Osteoblast (primary cell): ENCODE data around the gene HCN2. TPM values are rescaled to one million over a fixed set of nuclear protein-coding genes. Genes with fewer than 3 reads are reported as not detected.

Source experiments
- DNase-seq: peaks from one replicate; pipeline ENCODE4 v3.0.0; 2011; ENCODE audit warnings: low spot score, mixed read lengths; ENCODE audit not compliant: insufficient read length; ENCODE audit errors: missing footprints
- H2AFZ ChIP-seq: 2 replicates; pipeline ENCODE4 v1.6.0; 2011; ENCODE audit warnings: mild to moderate bottlenecking, low read length
- H3K27ac ChIP-seq: 2 replicates; pipeline ENCODE4 v1.5.1; 2011; ENCODE audit warnings: mild to moderate bottlenecking, low read depth, low read length, moderate library complexity
- H3K27me3 ChIP-seq: 2 replicates; pipeline ENCODE4 v1.6.0; 2012; ENCODE audit warnings: mild to moderate bottlenecking, control low read depth, inconsistent platforms, low read length, moderate library complexity; ENCODE audit not compliant: insufficient read depth
- H3K36me3 ChIP-seq: 2 replicates; pipeline ENCODE4 v1.5.1; 2011; ENCODE audit warnings: mild to moderate bottlenecking, low read length, control low read depth, moderate library complexity; ENCODE audit not compliant: insufficient read depth
- H3K4me1 ChIP-seq: 2 replicates; pipeline ENCODE4 v1.5.1; 2011; ENCODE audit warnings: mild to moderate bottlenecking, low read length, control low read depth, moderate library complexity; ENCODE audit not compliant: insufficient read depth
- H3K4me2 ChIP-seq: 2 replicates; pipeline ENCODE4 v1.6.0; 2011; ENCODE audit warnings: mild to moderate bottlenecking, low read length; ENCODE audit not compliant: insufficient read depth
- H3K4me3 ChIP-seq: fragments of 200-600 bp; sonication (generic); 3 replicates; pipeline ENCODE4 v1.5.1; 2012; ENCODE audit warnings: mild to moderate bottlenecking, low read length, inconsistent platforms; ENCODE audit not compliant: insufficient read depth
- H3K79me2 ChIP-seq: 2 replicates; pipeline ENCODE4 v1.6.0; 2012; ENCODE audit warnings: mild to moderate bottlenecking, low read length, control low read depth, inconsistent platforms; ENCODE audit not compliant: insufficient read depth
- H3K9me3 ChIP-seq: 2 replicates; pipeline ENCODE4 v1.5.1; 2011; ENCODE audit warnings: low read depth, low read length, control low read depth
- H4K20me1 ChIP-seq: 2 replicates; pipeline ENCODE4 v1.6.0; 2012; ENCODE audit warnings: mild to moderate bottlenecking, low read length, control low read depth; ENCODE audit not compliant: insufficient read depth
- total RNA-seq: library from RNA; depleted of rRNA; stranded (reverse); fragments of >200 nt; gene quantifications from 2 replicates; pipeline ENCODE4 v1.2.3, GENCODE V29; 2012
- TF ChIP-seq, protein P1 (sequence below): IDR thresholded peaks from 2 replicates; pipeline ENCODE4 v1.5.1; 2011; ENCODE audit warnings: mild to moderate bottlenecking, low read depth, low read length, moderate library complexity; ENCODE audit errors: extremely low read depth

Gene HCN2
- total RNA-seq, 1 donor = 1.4 TPM

GRCh38 chr19:581399-582111 lies 8.1 kb upstream of the HCN2 start:
- H3K27me3 ChIP-seq = no peaks in the 10 kb centered on the region
- H3K4me3 ChIP-seq = no peak overlapping the region
- DNase-seq = no peak
- peaks cover 73% of the 10 kb centered on the region for H4K20me1 ChIP-seq
- peaks cover 22% of the 10 kb centered on the region for H3K4me1 ChIP-seq
- H3K4me2 ChIP-seq = no peak overlapping the region
- no peaks in the 10 kb centered on the region for H3K9me3 ChIP-seq
- H2AFZ ChIP-seq = no peak overlapping the region
- peaks cover 52% of the 10 kb centered on the region for H3K79me2 ChIP-seq
- H3K27ac ChIP-seq = no peak overlapping the region
- TF ChIP-seq, protein P1, sequence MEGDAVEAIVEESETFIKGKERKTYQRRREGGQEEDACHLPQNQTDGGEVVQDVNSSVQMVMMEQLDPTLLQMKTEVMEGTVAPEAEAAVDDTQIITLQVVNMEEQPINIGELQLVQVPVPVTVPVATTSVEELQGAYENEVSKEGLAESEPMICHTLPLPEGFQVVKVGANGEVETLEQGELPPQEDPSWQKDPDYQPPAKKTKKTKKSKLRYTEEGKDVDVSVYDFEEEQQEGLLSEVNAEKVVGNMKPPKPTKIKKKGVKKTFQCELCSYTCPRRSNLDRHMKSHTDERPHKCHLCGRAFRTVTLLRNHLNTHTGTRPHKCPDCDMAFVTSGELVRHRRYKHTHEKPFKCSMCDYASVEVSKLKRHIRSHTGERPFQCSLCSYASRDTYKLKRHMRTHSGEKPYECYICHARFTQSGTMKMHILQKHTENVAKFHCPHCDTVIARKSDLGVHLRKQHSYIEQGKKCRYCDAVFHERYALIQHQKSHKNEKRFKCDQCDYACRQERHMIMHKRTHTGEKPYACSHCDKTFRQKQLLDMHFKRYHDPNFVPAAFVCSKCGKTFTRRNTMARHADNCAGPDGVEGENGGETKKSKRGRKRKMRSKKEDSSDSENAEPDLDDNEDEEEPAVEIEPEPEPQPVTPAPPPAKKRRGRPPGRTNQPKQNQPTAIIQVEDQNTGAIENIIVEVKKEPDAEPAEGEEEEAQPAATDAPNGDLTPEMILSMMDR = no peak
- peaks cover 13% of the 10 kb centered on the region for H3K36me3 ChIP-seq

GRCh38 chr19:582497-583197 lies 7.0 kb upstream of the HCN2 start:
- Histone ChIP-seq H3K9me3 (no peaks in the 10 kb centered on the region), H3K27ac (peak overlapping the region; percentile 39), H3K79me2 (peaks cover 41% of the 10 kb centered on the region), H3K4me3 (no peak overlapping the region), H3K4me1 (peaks cover 22% of the 10 kb centered on the region), H2AFZ (no peak overlapping the region), H3K27me3 (no peaks in the 10 kb centered on the region), H3K36me3 (peaks cover 13% of the 10 kb centered on the region), H4K20me1 (peaks cover 62% of the 10 kb centered on the region), H3K4me2 (no peak overlapping the region)
- TF ChIP-seq, protein P1 = no peak
- peak; percentile 99 for DNase-seq

- Histone ChIP-seq H3K79me2 (peaks cover 34% of the 10 kb centered on the region), H3K27ac (peak overlapping the region; percentile 39), H2AFZ (no peak overlapping the region), H3K27me3 (peaks cover 2% of the 10 kb centered on the region), H3K36me3 (peaks cover 13% of the 10 kb centered on the region), H3K9me3 (no peaks in the 10 kb centered on the region), H3K4me3 (no peak overlapping the region), H4K20me1 (peaks cover 55% of the 10 kb centered on the region), H3K4me1 (peaks cover 29% of the 10 kb centered on the region), H3K4me2 (no peak overlapping the region)
- peak; percentile 88 for DNase-seq
- TF ChIP-seq, protein P1 = no peak
These were observed 6.3 kb upstream of the HCN2 start for GRCh38 chr19:583198-583967.

DNA sequence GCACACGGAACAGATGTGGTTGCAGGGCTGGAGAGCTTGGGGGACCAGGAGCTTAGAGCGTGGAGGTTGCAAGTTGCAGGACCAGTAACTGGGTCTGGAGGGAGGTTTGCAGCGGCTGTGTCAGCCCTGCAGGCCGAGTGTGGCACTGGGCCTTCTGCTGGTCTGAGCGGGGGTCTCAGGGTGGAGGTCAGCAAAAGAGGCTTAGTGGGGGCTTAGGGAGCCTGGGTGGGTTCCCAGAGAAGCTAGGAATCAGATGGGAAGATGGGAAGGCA lies 5.8 kb upstream of the HCN2 start:
- Histone ChIP-seq H3K4me3 (no peak overlapping the region), H3K27me3 (peaks cover 7% of the 10 kb centered on the region), H3K27ac (no peak overlapping the region), H2AFZ (no peak overlapping the region), H3K79me2 (peaks cover 29% of the 10 kb centered on the region), H3K4me1 (peaks cover 34% of the 10 kb centered on the region), H3K4me2 (no peak overlapping the region), H3K9me3 (no peaks in the 10 kb centered on the region), H4K20me1 (peaks cover 53% of the 10 kb centered on the region), H3K36me3 (peaks cover 13% of the 10 kb centered on the region)
- TF ChIP-seq, protein P1 = no peak
- no peak for DNase-seq
